Endothelial cell of umbilical vein (primary cell): ENCODE data around the gene LITAFD. TPM values are rescaled to one million over a fixed set of nuclear protein-coding genes. Genes with fewer than 3 reads are reported as not detected.

Experiments used
- BruUV-seq: library from RNA; stranded (reverse); fragments of 400-500 nt; replicated peaks from 2 replicates; lab custom pipeline; 2021; lab: Mats Ljungman, UMichigan
- CTCF ChIA-PET: fragments of 300-600, 350-600 bp; sonication (Branson Sonifier 250); formaldehyde crosslinking; loops from one replicate; lab custom pipeline; 2021; ENCODE audit warnings: antibody characterized with exemption, inconsistent platforms; lab: Charles Lee
- POLR2A ChIA-PET: fragments of 300-600, 350-600 bp; sonication (Branson Sonifier 250); formaldehyde crosslinking; loops from one replicate; lab custom pipeline; 2021; ENCODE audit warnings: antibody characterized with exemption, inconsistent platforms; lab: Charles Lee
- DNase-seq: peaks from one replicate; pipeline ENCODE4 v3.0.0-alpha.2; 2011; ENCODE audit warnings: low read depth, low spot score
- FAIRE-seq: peaks from 2 replicates; lab custom pipeline; 2011; peaks lifted over from hg19 to GRCh38; lab: Jason Lieb, UNC
- H2AFZ ChIP-seq: 2 replicates; pipeline ENCODE4 v1.6.0; 2012; ENCODE audit warnings: low read depth, low read length, control low read depth, inconsistent platforms
- H3K27ac ChIP-seq: 2 replicates; pipeline ENCODE4 v1.5.1; 2011; ENCODE audit warnings: low read depth, mild to moderate bottlenecking, control low read depth, low read length, moderate library complexity; ENCODE audit not compliant: insufficient read depth
- H3K27me3 ChIP-seq, 2 experiments: 2 replicates each; pipeline versions ENCODE4 v1.6.0 to v1.6.1; 2011; ENCODE audit warnings: low read length in 2 of 2, mixed read lengths in 1 of 2; ENCODE audit not compliant: control insufficient read depth in 2 of 2, insufficient read depth in 2 of 2
- H3K36me3 ChIP-seq, 2 experiments: 2 replicates in 1 of 2; 3 replicates in 1 of 2; pipeline ENCODE4 v1.5.1; 2011; ENCODE audit warnings: low read length in 2 of 2, mild to moderate bottlenecking in 1 of 2, moderate library complexity in 1 of 2; ENCODE audit not compliant: control insufficient read depth in 2 of 2, insufficient read depth in 2 of 2; ENCODE audit errors: extremely low read depth in 1 of 2
- H3K4me1 ChIP-seq: 3 replicates; pipeline ENCODE4 v1.5.1; 2011; ENCODE audit warnings: mild to moderate bottlenecking, low read length; ENCODE audit not compliant: control insufficient read depth, insufficient read depth; ENCODE audit errors: extremely low read depth
- H3K4me2 ChIP-seq: 2 replicates; pipeline ENCODE4 v1.6.1; 2011; ENCODE audit warnings: low read length, control low read depth, mixed read lengths; ENCODE audit not compliant: insufficient read depth
- H3K4me3 ChIP-seq, 3 experiments: fragments of 200-600 bp in 1 of 3; sonication (generic), shearing (Covaris generic) in 1 of 3; replicated peaks in 1 of 3; 2 replicates each; pipeline ENCODE4 v1.5.1; 2011 to 2016; ENCODE audit warnings: control low read depth in 3 of 3, low read length in 3 of 3, mild to moderate bottlenecking in 2 of 3, inconsistent platforms in 1 of 3, low read depth in 1 of 3, moderate library complexity in 1 of 3; ENCODE audit not compliant: insufficient read depth in 1 of 3
- H3K79me2 ChIP-seq: 2 replicates; pipeline ENCODE4 v1.6.0; 2012; ENCODE audit warnings: low read length, inconsistent platforms; ENCODE audit not compliant: control insufficient read depth, insufficient read depth
- H3K9ac ChIP-seq: replicated peaks from 2 replicates; pipeline ENCODE3; 2011; ENCODE audit warnings: low read length, control low read depth; ENCODE audit not compliant: insufficient read depth; ENCODE audit errors: extremely low read depth
- H3K9me1 ChIP-seq: replicated peaks from 3 replicates; pipeline ENCODE4 v1.6.0; 2011; ENCODE audit warnings: mild to moderate bottlenecking, low read length; ENCODE audit not compliant: control insufficient read depth, insufficient read depth; ENCODE audit errors: extremely low read depth
- H3K9me3 ChIP-seq: replicated peaks from 2 replicates; pipeline ENCODE4 v1.5.1; 2012; ENCODE audit warnings: low read length, inconsistent platforms; ENCODE audit not compliant: control insufficient read depth, insufficient read depth
- H4K20me1 ChIP-seq: replicated peaks from 2 replicates; pipeline ENCODE3; 2011; ENCODE audit warnings: mild to moderate bottlenecking, low read length; ENCODE audit not compliant: control insufficient read depth, insufficient read depth; ENCODE audit errors: extremely low read depth
- EZH2 ChIP-seq: IDR thresholded peaks from 2 replicates; pipeline ENCODE4 v1.6.1; 2012; ENCODE audit warnings: borderline replicate concordance, low read depth, mild to moderate bottlenecking, moderate library complexity, low read length, inconsistent platforms; ENCODE audit not compliant: severe bottlenecking
- FOS ChIP-seq: IDR thresholded peaks from 2 replicates; pipeline ENCODE4 v1.6.1; 2011; ENCODE audit warnings: mild to moderate bottlenecking, low read length, moderate library complexity, borderline replicate concordance; ENCODE audit not compliant: insufficient read depth
- GATA2 ChIP-seq: IDR thresholded peaks from 2 replicates; pipeline ENCODE4 v1.7.0; 2011; ENCODE audit warnings: low read depth, mild to moderate bottlenecking, moderate library complexity, mixed read lengths, low read length; ENCODE audit not compliant: insufficient read length, insufficient read depth
- JUN ChIP-seq: IDR thresholded peaks from 2 replicates; pipeline ENCODE4 v1.6.1; 2011; ENCODE audit warnings: borderline replicate concordance, low read depth; ENCODE audit not compliant: insufficient read length, insufficient read depth
- MYC ChIP-seq: IDR thresholded peaks from one replicate; pipeline ENCODE4 v1.6.1; 2011; ENCODE audit warnings: mild to moderate bottlenecking, low read depth, low read length
- POLR2A ChIP-seq: IDR thresholded peaks from 2 replicates; pipeline ENCODE4 v1.6.1; 2012; ENCODE audit warnings: low read depth, mild to moderate bottlenecking, control low read depth, low read length
- POLR2AphosphoS5 ChIP-seq: IDR thresholded peaks from 2 replicates; pipeline ENCODE4 v1.6.1; 2012; ENCODE audit warnings: low read depth, mild to moderate bottlenecking, control low read depth, low read length, moderate library complexity; ENCODE audit not compliant: insufficient read depth
- dilution Hi-C: fragments of 300-500 bp; cut with MboI; formaldehyde crosslinking; loops from one replicate; pipeline ENCODE4 v1.15.0; 2019; ENCODE audit warnings: low sequenced_read_pairs; ENCODE audit not compliant: extremely low pct_ligation_motif_present
- intact Hi-C: fragments of 100-400 bp; cut with micrococcal nuclease; formaldehyde crosslinking; loops from one replicate; pipeline ENCODE4 v1.10.0; 2022
- polyA plus RNA-seq, 4 experiments: library from polyadenylated mRNA; depleted of rRNA in 3 of 4; stranded (reverse) in 3 of 4; unstranded in 1 of 4; fragments of >200 nt; gene quantifications; 2 replicates each; pipeline versions ENCODE4 v1.2.1 to v1.2.3, GENCODE V29; 2011 to 2012; ENCODE audit warnings: missing spikeins in 1 of 4
- total RNA-seq: library from RNA; stranded (reverse); gene quantifications from 2 replicates; pipeline ENCODE4 v1.2.3, GENCODE V29; 2021
- TF ChIP-seq, protein P1 (sequence below): IDR thresholded peaks from 2 replicates; pipeline ENCODE4 v1.6.1; 2011; ENCODE audit not compliant: insufficient read depth, insufficient read length
- TF ChIP-seq, protein P2 (sequence below), 2 donors: IDR thresholded peaks; 1 replicate in 1 of 2; 2 replicates in 1 of 2; pipeline ENCODE4 v1.5.1; 2011; ENCODE audit warnings: low read length in 2 of 2, mild to moderate bottlenecking in 2 of 2, moderate library complexity in 2 of 2, control low read depth in 1 of 2, inconsistent platforms in 1 of 2, low read depth in 1 of 2; ENCODE audit not compliant: insufficient read depth in 1 of 2; ENCODE audit errors: extremely low read depth in 1 of 2

The LITAFD gene
- total and polyA plus RNA-seq, 2 donors (not counting 3 experiments of a cell fraction or from before 2014, with no cell fraction given): not detected

DNA sequence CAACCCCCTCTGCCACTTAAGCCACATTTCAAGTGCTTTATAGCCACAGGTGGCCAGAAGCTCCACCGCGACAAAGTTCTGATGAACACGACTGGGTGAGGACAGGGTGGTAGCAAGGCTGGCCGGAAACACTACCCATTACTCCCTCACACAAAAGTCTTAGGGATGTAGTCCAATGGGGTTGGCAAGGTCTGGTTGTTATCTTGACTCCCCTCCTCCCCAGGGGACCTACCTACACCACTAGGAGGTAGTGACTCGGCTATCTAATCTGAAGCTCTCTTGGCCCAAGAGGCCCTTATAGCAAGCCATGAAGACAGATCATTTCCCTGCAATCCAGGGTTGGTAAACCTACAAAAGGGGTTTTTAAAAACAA lies 8.4 kb downstream of the LITAFD start:
- peaks cover 11 to 33% of the 10 kb centered on the region in 2 experiments for H3K36me3 ChIP-seq
- ChIA-PET CTCF (interaction anchor here (1.3 to 2.1 kb wide), 2 partner anchors 10 to 118 kb away, joined by 3 to 18 read pairs; no protein-coding TSS in a partner anchor), POLR2A (no interaction called here)
- H3K27ac ChIP-seq: no peak overlapping the region
- no peak overlapping the region for H3K4me3 ChIP-seq
- TF ChIP-seq, protein P1, sequence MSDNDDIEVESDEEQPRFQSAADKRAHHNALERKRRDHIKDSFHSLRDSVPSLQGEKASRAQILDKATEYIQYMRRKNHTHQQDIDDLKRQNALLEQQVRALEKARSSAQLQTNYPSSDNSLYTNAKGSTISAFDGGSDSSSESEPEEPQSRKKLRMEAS: no peak
- TF ChIP-seq MYC (no peak), POLR2A (no peak), POLR2AphosphoS5 (no peak), FOS (no peak)
- H3K4me2 ChIP-seq: no peak overlapping the region
- dilution Hi-C loops: no loop called here
- no peak for FAIRE-seq
- intact Hi-C loops: no loop called here
- peaks cover 12% of the 10 kb centered on the region for H3K4me1 ChIP-seq
- no peak overlapping the region for H3K9ac ChIP-seq
- H3K9me1 ChIP-seq: no peaks in the 10 kb centered on the region
- no peaks in the 10 kb centered on the region for H3K9me3 ChIP-seq
- H4K20me1 ChIP-seq: no peaks in the 10 kb centered on the region
- no TSS peak for BruUV-seq
- no peak overlapping the region for H2AFZ ChIP-seq
- no peaks in the 10 kb centered on the region for H3K79me2 ChIP-seq
- no peaks in the 10 kb centered on the region for H3K27me3 ChIP-seq
- no peak for DNase-seq

GRCh38 chr16:8892101-8892575 lies 10.0 kb downstream of the LITAFD start:
- Histone ChIP-seq H2AFZ (no peak overlapping the region), H3K4me1 (no peaks in the 10 kb centered on the region), H4K20me1 (no peaks in the 10 kb centered on the region), H3K9me1 (no peaks in the 10 kb centered on the region), H3K4me3 (no peak overlapping the region), H3K9me3 (no peaks in the 10 kb centered on the region), H3K27me3 (no peaks in the 10 kb centered on the region), H3K9ac (no peak overlapping the region), H3K27ac (no peak overlapping the region), H3K79me2 (no peaks in the 10 kb centered on the region), H3K36me3 (peaks cover 21 to 38% of the 10 kb centered on the region in 2 experiments), H3K4me2 (no peak overlapping the region)
- no peak for TF ChIP-seq POLR2AphosphoS5
- no peak for TF ChIP-seq MYC
- TF ChIP-seq, protein P1: no peak
- no peak for TF ChIP-seq GATA2
- no peak for TF ChIP-seq POLR2A
- no peak for TF ChIP-seq JUN
- no peak for TF ChIP-seq EZH2
- TF ChIP-seq, protein P2, sequence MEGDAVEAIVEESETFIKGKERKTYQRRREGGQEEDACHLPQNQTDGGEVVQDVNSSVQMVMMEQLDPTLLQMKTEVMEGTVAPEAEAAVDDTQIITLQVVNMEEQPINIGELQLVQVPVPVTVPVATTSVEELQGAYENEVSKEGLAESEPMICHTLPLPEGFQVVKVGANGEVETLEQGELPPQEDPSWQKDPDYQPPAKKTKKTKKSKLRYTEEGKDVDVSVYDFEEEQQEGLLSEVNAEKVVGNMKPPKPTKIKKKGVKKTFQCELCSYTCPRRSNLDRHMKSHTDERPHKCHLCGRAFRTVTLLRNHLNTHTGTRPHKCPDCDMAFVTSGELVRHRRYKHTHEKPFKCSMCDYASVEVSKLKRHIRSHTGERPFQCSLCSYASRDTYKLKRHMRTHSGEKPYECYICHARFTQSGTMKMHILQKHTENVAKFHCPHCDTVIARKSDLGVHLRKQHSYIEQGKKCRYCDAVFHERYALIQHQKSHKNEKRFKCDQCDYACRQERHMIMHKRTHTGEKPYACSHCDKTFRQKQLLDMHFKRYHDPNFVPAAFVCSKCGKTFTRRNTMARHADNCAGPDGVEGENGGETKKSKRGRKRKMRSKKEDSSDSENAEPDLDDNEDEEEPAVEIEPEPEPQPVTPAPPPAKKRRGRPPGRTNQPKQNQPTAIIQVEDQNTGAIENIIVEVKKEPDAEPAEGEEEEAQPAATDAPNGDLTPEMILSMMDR (IDR thresholded peaks at IDR 0.05; ENCODE audit: extremely low read depth in 1 of 2, insufficient read depth in 1 of 2, low read depth in 1 of 2, low read length in 2 of 2): no peak
- TF ChIP-seq FOS: no peak
- ChIA-PET POLR2A (no interaction called here), CTCF (interaction anchor here (0.8 to 1.3 kb wide), 3 partner anchors 11 to 117 kb away, joined by 3 to 6 read pairs (median 3); no protein-coding TSS in a partner anchor)
- DNase-seq: no peak
- dilution Hi-C loops: no loop called here
- no peak for FAIRE-seq
- intact Hi-C loops: no loop called here
- no TSS peak for BruUV-seq
